Cerebellar cortex (tissue), 1 donor: ENCODE results near the gene OR10A3.

Experiments
- DNase-seq: peaks from one replicate; pipeline ENCODE4 v3.0.0-alpha.2; 2015; ENCODE audit warnings: low spot score

OR10A3 gene

GRCh38 chr11:7892059-7892699 is 49.3 kb downstream of the OR10A3 start:
- DNase-seq = peak; percentile 83

DNA sequence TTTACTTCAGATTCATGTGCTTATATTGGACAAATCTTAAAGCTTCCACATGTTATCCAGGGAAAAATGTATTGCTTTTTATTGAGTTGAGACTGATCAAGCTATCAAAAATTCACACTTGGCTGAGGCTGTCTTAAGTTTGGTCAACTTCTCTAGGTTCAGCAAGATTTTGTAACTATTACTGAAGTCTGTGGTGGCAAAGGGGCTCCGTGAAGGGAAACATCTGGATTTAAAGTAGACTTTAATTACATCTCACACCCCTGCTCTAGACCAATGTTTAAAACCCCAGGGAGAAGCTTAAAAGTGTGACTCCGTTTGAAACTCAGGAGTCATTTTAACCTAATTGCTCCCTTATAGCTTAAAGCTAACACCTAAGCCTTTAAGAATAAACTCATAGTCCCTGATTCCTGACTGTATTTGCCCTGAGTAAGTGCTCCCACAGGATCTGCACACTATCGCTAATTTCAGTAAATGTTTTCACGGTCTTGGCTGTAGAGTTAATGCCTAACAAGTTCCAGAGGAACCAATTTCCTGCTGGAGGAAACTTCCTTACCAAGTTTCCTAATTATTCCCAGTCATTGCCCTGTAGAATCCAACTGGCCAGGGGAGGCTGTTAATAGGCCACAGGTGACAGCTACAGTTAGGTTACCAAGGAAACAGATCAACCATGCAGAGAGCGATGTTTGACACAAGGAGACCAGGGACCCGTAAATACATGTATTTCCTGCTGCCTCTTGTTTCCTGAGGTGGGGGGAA is 50.9 kb downstream of the OR10A3 start:
- DNase-seq = peak; percentile 90

GRCh38 chr11:7889985-7890384 is 51.5 kb downstream of the OR10A3 start:
- peak; percentile 27 for DNase-seq
